IMR-90 (cell line): ENCODE measurements around the gene DGKB. TPM values are rescaled to one million over a fixed set of nuclear protein-coding genes. Genes with fewer than 3 reads are reported as not detected.

ENCODE experiments used
- ATAC-seq: fragments of 200-7000 bp; cut with Tn5 transposase; 2 replicates; pipeline ENCODE4 v1.9.1; 2020; ENCODE audit warnings: low read depth, mild to moderate bottlenecking, moderate library complexity
- BruUV-seq: library from RNA; stranded (reverse); fragments of 400-500 nt; replicated peaks from 2 replicates; lab custom pipeline; 2021; lab: Mats Ljungman, UMichigan
- CTCF ChIA-PET: fragments of 300-600 bp; formaldehyde crosslinking; extraction: SDS; loops from one replicate; lab custom pipeline; 2021; ENCODE audit warnings: antibody characterized with exemption; lab: Yijun Ruan, JAX
- POLR2A ChIA-PET: fragments of 300-600 bp; sonication (Branson Sonifier 250); formaldehyde crosslinking; loops from one replicate; lab custom pipeline; 2022; ENCODE audit warnings: antibody characterized with exemption; ENCODE audit not compliant: unreplicated experiment; lab: Charles Lee
- DNase-seq: peaks from one replicate; pipeline ENCODE4 v3.0.0; 2013
- H2AFZ ChIP-seq: replicated peaks from 2 replicates; pipeline ENCODE3; 2013; ENCODE audit warnings: low read length, mild to moderate bottlenecking; ENCODE audit not compliant: poor library complexity
- H2AK5ac ChIP-seq: 2 replicates; pipeline ENCODE4 v1.6.1; 2013; ENCODE audit warnings: low read depth, low read length, inconsistent platforms
- H2AK9ac ChIP-seq: replicated peaks from 2 replicates; pipeline ENCODE3; 2013; ENCODE audit warnings: mild to moderate bottlenecking, low read depth, low read length, moderate library complexity; ENCODE audit not compliant: poor library complexity
- H2BK120ac ChIP-seq: 2 replicates; pipeline ENCODE4 v1.6.1; 2013; ENCODE audit warnings: low read depth, low read length, inconsistent platforms
- H2BK15ac ChIP-seq: 3 replicates; pipeline ENCODE4 v1.6.1; 2013; ENCODE audit warnings: low read depth, low read length, inconsistent platforms
- H2BK20ac ChIP-seq: 2 replicates; pipeline ENCODE4 v1.6.1; 2013; ENCODE audit warnings: low read depth, mild to moderate bottlenecking, inconsistent platforms, low read length, moderate library complexity
- H2BK5ac ChIP-seq: 2 replicates; pipeline ENCODE4 v1.6.1; 2013; ENCODE audit warnings: mild to moderate bottlenecking, low read depth, low read length, inconsistent platforms; ENCODE audit not compliant: poor library complexity, severe bottlenecking
- H3K14ac ChIP-seq: replicated peaks from 2 replicates; pipeline ENCODE4 v1.6.1; 2013; ENCODE audit warnings: low read depth, low read length, inconsistent platforms
- H3K18ac ChIP-seq: 2 replicates; pipeline ENCODE4 v1.6.1; 2013; ENCODE audit warnings: low read depth, low read length, control low read depth
- H3K23ac ChIP-seq: 2 replicates; pipeline ENCODE4 v1.6.1; 2013; ENCODE audit warnings: low read depth, low read length, inconsistent platforms
- H3K27ac ChIP-seq: 2 replicates; pipeline ENCODE4 v1.5.1; 2013; ENCODE audit warnings: mild to moderate bottlenecking, control low read depth, low read length; ENCODE audit not compliant: insufficient read depth
- H3K27me3 ChIP-seq: 2 replicates; pipeline ENCODE4 v1.6.1; 2013; ENCODE audit warnings: low read length; ENCODE audit not compliant: control insufficient read depth, insufficient read depth
- H3K36me3 ChIP-seq: 2 replicates; pipeline ENCODE4 v1.6.1; 2013; ENCODE audit warnings: low read length, mixed read lengths; ENCODE audit not compliant: control insufficient read depth, insufficient read depth
- H3K4ac ChIP-seq: 2 replicates; pipeline ENCODE4 v1.6.1; 2013; ENCODE audit warnings: low read depth, low read length, inconsistent platforms
- H3K4me1 ChIP-seq: 2 replicates; pipeline ENCODE4 v1.6.1; 2013; ENCODE audit warnings: low read length, mixed read lengths; ENCODE audit not compliant: control insufficient read depth, insufficient read depth
- H3K4me2 ChIP-seq: 2 replicates; pipeline ENCODE4 v1.6.1; 2013; ENCODE audit warnings: low read depth, mild to moderate bottlenecking, control low read depth, low read length, moderate library complexity
- H3K4me3 ChIP-seq: 2 replicates; pipeline ENCODE4 v1.5.1; 2013; ENCODE audit warnings: low read depth, mild to moderate bottlenecking, control low read depth, low read length, moderate library complexity; ENCODE audit not compliant: insufficient read depth
- H3K56ac ChIP-seq: 2 replicates; pipeline ENCODE4 v1.6.1; 2013; ENCODE audit warnings: low read length, inconsistent platforms; ENCODE audit not compliant: insufficient read depth; ENCODE audit errors: extremely low read depth
- H3K79me1 ChIP-seq, 2 experiments: 2 replicates each; pipeline ENCODE4 v1.6.1; 2013; ENCODE audit warnings: low read length in 2 of 2, inconsistent platforms in 1 of 2, low read depth in 1 of 2
- H3K9ac ChIP-seq: 2 replicates; pipeline ENCODE4 v1.6.1; 2013; ENCODE audit warnings: low read depth, low read length, control low read depth
- H3K9me1 ChIP-seq: 2 replicates; pipeline ENCODE4 v1.6.1; 2013; ENCODE audit warnings: low read length, inconsistent platforms; ENCODE audit not compliant: insufficient read depth
- H3K9me3 ChIP-seq: 2 replicates; pipeline ENCODE4 v1.6.1; 2013; ENCODE audit warnings: low read length; ENCODE audit not compliant: control insufficient read depth, insufficient read depth
- H4K20me1 ChIP-seq: 2 replicates; pipeline ENCODE4 v1.6.1; 2013; ENCODE audit warnings: low read length, inconsistent platforms; ENCODE audit not compliant: insufficient read depth
- H4K5ac ChIP-seq: 2 replicates; pipeline ENCODE4 v1.6.1; 2013; ENCODE audit warnings: mild to moderate bottlenecking, low read depth, low read length, control low read depth
- H4K8ac ChIP-seq, 2 experiments: 2 replicates each; pipeline ENCODE4 v1.6.1; 2013; ENCODE audit warnings: low read depth in 2 of 2, low read length in 2 of 2, control low read depth in 1 of 2, inconsistent platforms in 1 of 2
- H4K91ac ChIP-seq: 2 replicates; pipeline ENCODE4 v1.6.1; 2013; ENCODE audit warnings: low read depth, low read length, inconsistent platforms; ENCODE audit not compliant: insufficient read depth
- BHLHE40 ChIP-seq: fragments of 150-350 bp; IDR thresholded peaks from 2 replicates; pipeline ENCODE4 v1.6.1; 2016; ENCODE audit warnings: mild to moderate bottlenecking, low read depth, low read length
- CEBPB ChIP-seq: IDR thresholded peaks from 2 replicates; pipeline ENCODE4 v1.6.1; 2012; ENCODE audit warnings: low read depth, low read length, improper control_type of control experiment
- CHD1 ChIP-seq: IDR thresholded peaks from 2 replicates; pipeline ENCODE4 v1.6.1; 2012; ENCODE audit warnings: low read depth, low read length, improper control_type of control experiment
- CTCF ChIP-seq: conservative IDR thresholded peaks from 2 replicates; pipeline ENCODE4 v1.5.1; 2012; ENCODE audit warnings: mild to moderate bottlenecking, low read depth, low read length, improper control_type of control experiment
- ELK1 ChIP-seq: fragments of 150-350 bp; IDR thresholded peaks from 2 replicates; pipeline ENCODE4 v1.6.1; 2016; ENCODE audit warnings: low read depth, mild to moderate bottlenecking, low read length, moderate library complexity, borderline replicate concordance
- MAZ ChIP-seq: IDR thresholded peaks from 2 replicates; pipeline ENCODE4 v1.6.1; 2012; ENCODE audit warnings: low read depth, mild to moderate bottlenecking, low read length, improper control_type of control experiment, moderate library complexity, borderline replicate concordance
- MXI1 ChIP-seq: IDR thresholded peaks from 2 replicates; pipeline ENCODE4 v1.6.1; 2012; ENCODE audit warnings: low read depth, mild to moderate bottlenecking, low read length, moderate library complexity, borderline replicate concordance
- NFE2L2 ChIP-seq: fragments of 150-350 bp; IDR thresholded peaks from 2 replicates; pipeline ENCODE4 v1.6.1; 2016; ENCODE audit warnings: low read depth, mild to moderate bottlenecking, low read length
- POLR2A ChIP-seq: IDR thresholded peaks from 2 replicates; pipeline ENCODE4 v1.6.1; 2012; ENCODE audit warnings: mild to moderate bottlenecking, low read depth, low read length
- RCOR1 ChIP-seq: IDR thresholded peaks from 2 replicates; pipeline ENCODE4 v1.6.1; 2012; ENCODE audit warnings: mild to moderate bottlenecking, low read length, improper control_type of control experiment; ENCODE audit not compliant: insufficient replicate concordance
- RFX5 ChIP-seq: IDR thresholded peaks from 2 replicates; pipeline ENCODE4 v1.8.0; 2012; ENCODE audit warnings: low read depth, mild to moderate bottlenecking, low read length, moderate library complexity
- SMC3 ChIP-seq: fragments of 150-350 bp; IDR thresholded peaks from 2 replicates; pipeline ENCODE4 v1.6.1; 2016; ENCODE audit warnings: low read depth, mild to moderate bottlenecking, antibody characterized with exemption, low read length, moderate library complexity
- WGBS, 2 experiments: methylation state at CpG; one replicate each; pipeline versions ENCODE4 v1.1.5 to v1.1.7; 2013; ENCODE audit warnings: missing lambda C conversion rate in 2 of 2; ENCODE audit not compliant: insufficient read length in 1 of 2; ENCODE audit errors: extremely low coverage in 2 of 2; 5-methylcytosine and 5-hydroxymethylcytosine counted together
- dilution Hi-C: fragments of 300-500 bp; cut with HindIII; formaldehyde crosslinking; loops from one replicate; pipeline ENCODE4 v1.14.3; 2018; ENCODE audit warnings: low sequenced_read_pairs; ENCODE audit not compliant: unreplicated experiment
- in situ Hi-C: fragments of 300-500 bp; cut with MboI; formaldehyde crosslinking; loops from 3 replicates; pipeline ENCODE4 v1.14.3; 2019; ENCODE audit warnings: low sequenced_read_pairs, inconsistent platforms, mixed read lengths
- intact Hi-C: fragments of 100-400 bp; cut with micrococcal nuclease; formaldehyde crosslinking; loops from 2 replicates; pipeline ENCODE4 v1.10.0; 2022
- polyA plus RNA-seq, 3 experiments: library from polyadenylated mRNA; depleted of rRNA; stranded (reverse); fragments of >200 nt; gene quantifications; 2 replicates each; pipeline ENCODE4 v1.2.3, GENCODE V29; 2012; ENCODE audit warnings: low replicate concordance in 1 of 3
- total RNA-seq: library from RNA; depleted of rRNA; stranded (reverse); fragments of >200 nt; gene quantifications from 2 replicates; pipeline ENCODE4 v1.2.3, GENCODE V29; 2012

DGKB gene
- total and polyA plus RNA-seq, 2 of the 4 experiments (the other 2 are of a cell fraction): not detected

GRCh38 chr7:14807507-14807906 lies 95.0 kb downstream of the DGKB start:
- dilution Hi-C loops (no loop called here), in situ Hi-C loops (no loop called here), intact Hi-C loops (no loop called here)
- H2BK15ac ChIP-seq: no peak overlapping the region
- H3K9me1 ChIP-seq: no peaks in the 10 kb centered on the region
- no peak overlapping the region for H2BK5ac ChIP-seq
- no peaks in the 10 kb centered on the region for H3K79me1 ChIP-seq
- H4K91ac ChIP-seq: no peak overlapping the region
- H3K18ac ChIP-seq: no peak overlapping the region
- no TSS peak for BruUV-seq
- H2AFZ ChIP-seq: no peak overlapping the region
- ChIA-PET CTCF (no interaction called here), POLR2A (no interaction called here)
- H3K4me1 ChIP-seq: no peaks in the 10 kb centered on the region
- H3K9me3 ChIP-seq: no peaks in the 10 kb centered on the region
- no peak overlapping the region for H3K4ac ChIP-seq
- ATAC-seq (no peak), DNase-seq (no peak)
- no peak overlapping the region for H4K5ac ChIP-seq
- H3K14ac ChIP-seq: no peak overlapping the region
- H3K4me2 ChIP-seq: no peak overlapping the region
- no peak overlapping the region for H2AK9ac ChIP-seq
- H4K8ac ChIP-seq: no peak overlapping the region
- H3K9ac ChIP-seq: no peak overlapping the region
- no peaks in the 10 kb centered on the region for H3K27me3 ChIP-seq
- no peaks in the 10 kb centered on the region for H3K36me3 ChIP-seq
- TF ChIP-seq CTCF: no peak
- TF ChIP-seq RCOR1: no peak
- TF ChIP-seq SMC3: no peak
- TF ChIP-seq MXI1: no peak
- no peak for TF ChIP-seq NFE2L2
- TF ChIP-seq RFX5: no peak
- TF ChIP-seq ELK1: no peak
- TF ChIP-seq BHLHE40: no peak
- no peak for TF ChIP-seq CHD1
- no peak for TF ChIP-seq MAZ
- TF ChIP-seq POLR2A: no peak
- TF ChIP-seq CEBPB: no peak
- no peak overlapping the region for H2BK20ac ChIP-seq
- H3K27ac ChIP-seq: no peak overlapping the region
- no peak overlapping the region for H2AK5ac ChIP-seq
- WGBS, 2 experiments: no CpG with 5 or more reads among the region's 3 CpGs
- no peak overlapping the region for H2BK120ac ChIP-seq
- no peak overlapping the region for H3K23ac ChIP-seq
- H3K4me3 ChIP-seq: no peak overlapping the region
- no peak overlapping the region for H3K56ac ChIP-seq
- H4K20me1 ChIP-seq: no peaks in the 10 kb centered on the region
